GM12878 (cell line): ENCODE data around the gene CRYGN. TPM values are rescaled to one million over a fixed set of nuclear protein-coding genes. Genes with fewer than 3 reads are reported as not detected.

Experiments used
- ATAC-seq: fragments of 200-7000 bp; cut with Tn5 transposase; 3 replicates; pipeline ENCODE4 v1.9.1; 2020; ENCODE audit warnings: mild to moderate bottlenecking, moderate library complexity
- BruUV-seq: library from RNA; stranded (reverse); fragments of 400-500 nt; replicated peaks from 2 replicates; lab custom pipeline; 2021; lab: Mats Ljungman, UMichigan
- CTCF ChIA-PET: fragments of 300-600 bp; sonication (Branson Sonifier 250); formaldehyde crosslinking; extraction: SDS; loops from one replicate; lab custom pipeline; 2021; ENCODE audit warnings: inconsistent platforms; lab: Yijun Ruan, JAX
- POLR2A ChIA-PET: fragments of 350-600 bp; formaldehyde crosslinking; extraction: SDS; loops from one replicate; lab custom pipeline; 2021; ENCODE audit warnings: inconsistent platforms; lab: Charles Lee
- RAD21 ChIA-PET: fragments of 300-600 bp; sonication (Branson Sonifier 250); formaldehyde crosslinking; loops from one replicate; lab custom pipeline; 2023; ENCODE audit warnings: antibody characterized with exemption; ENCODE audit not compliant: unreplicated experiment; lab: Charles Lee
- SMC1A ChIA-PET: fragments of 300-600 bp; sonication (Branson Sonifier 250); formaldehyde crosslinking; loops from one replicate; lab custom pipeline; 2023; ENCODE audit not compliant: unreplicated experiment, uncharacterized antibody; lab: Charles Lee
- DNase-seq: peaks from one replicate; pipeline ENCODE4 v3.0.0-alpha.2; 2011; ENCODE audit warnings: low read depth, low spot score
- FAIRE-seq: peaks from 3 replicates; lab custom pipeline; 2011; peaks lifted over from hg19 to GRCh38; lab: Jason Lieb, UNC
- H2AFZ ChIP-seq: 2 replicates; pipeline ENCODE4 v1.6.0; 2011; ENCODE audit warnings: low read depth, low read length, control low read depth; ENCODE audit not compliant: control insufficient read depth
- H3K27ac ChIP-seq: 2 replicates; pipeline ENCODE4 v1.5.1; 2011; ENCODE audit warnings: control low read depth; ENCODE audit not compliant: control insufficient read depth, insufficient read depth
- H3K27me3 ChIP-seq, 2 experiments: replicated peaks in 1 of 2; 2 replicates each; pipeline versions ENCODE4 v1.6.0 to v1.6.1; 2011; ENCODE audit warnings: low read length in 1 of 2; ENCODE audit not compliant: control insufficient read depth in 2 of 2, insufficient read depth in 2 of 2
- H3K36me3 ChIP-seq, 2 experiments: 2 replicates each; pipeline ENCODE4 v1.5.1; 2011; ENCODE audit warnings: low read length in 1 of 2; ENCODE audit not compliant: control insufficient read depth in 2 of 2, insufficient read depth in 2 of 2
- H3K4me1 ChIP-seq: 2 replicates; pipeline ENCODE4 v1.6.1; 2011; ENCODE audit warnings: mild to moderate bottlenecking, low read length, moderate library complexity, mixed read lengths; ENCODE audit not compliant: control insufficient read depth, insufficient read depth
- H3K4me2 ChIP-seq: 2 replicates; pipeline ENCODE4 v1.6.0; 2011; ENCODE audit warnings: control low read depth; ENCODE audit not compliant: control insufficient read depth, insufficient read depth
- H3K4me3 ChIP-seq: fragments of 200-600 bp; sonication (generic); 2 replicates; pipeline ENCODE4 v1.5.1; 2016
- H3K79me2 ChIP-seq: 2 replicates; pipeline ENCODE4 v1.6.0; 2011; ENCODE audit warnings: low read length; ENCODE audit not compliant: control insufficient read depth, insufficient read depth
- H3K9ac ChIP-seq: 2 replicates; pipeline ENCODE4 v1.8.0; 2011; ENCODE audit warnings: low read length, control low read depth, mixed read lengths; ENCODE audit not compliant: control insufficient read depth, insufficient read depth
- H3K9me3 ChIP-seq: replicated peaks from 3 replicates; pipeline ENCODE4 v1.5.1; 2011; ENCODE audit warnings: mild to moderate bottlenecking, low read length; ENCODE audit not compliant: control insufficient read depth, insufficient read depth
- H4K20me1 ChIP-seq: 2 replicates; pipeline ENCODE4 v1.6.0; 2011; ENCODE audit not compliant: control insufficient read depth, insufficient read depth
- BACH1 ChIP-seq: fragments of 450-650 bp; IDR thresholded peaks from 2 replicates; pipeline ENCODE4 v1.6.1; 2017; ENCODE audit warnings: mild to moderate bottlenecking, borderline replicate concordance
- HDAC2 ChIP-seq: fragments of 200-600 bp; sonication (generic); IDR thresholded peaks from 2 replicates; pipeline ENCODE4 v1.6.1; 2017
- PML ChIP-seq: IDR thresholded peaks from 2 replicates; pipeline ENCODE4 v1.6.1; 2012; ENCODE audit warnings: low read length, inconsistent platforms
- POLR2AphosphoS5 ChIP-seq: IDR thresholded peaks from 2 replicates; pipeline ENCODE4 v1.6.1; 2011; ENCODE audit warnings: mild to moderate bottlenecking, low read length, inconsistent platforms
- RUNX3 ChIP-seq: IDR thresholded peaks from 2 replicates; pipeline ENCODE4 v1.6.1; 2012; ENCODE audit warnings: low read length, inconsistent platforms
- SIN3A ChIP-seq: IDR thresholded peaks from 2 replicates; pipeline ENCODE4 v1.6.1; 2012; ENCODE audit warnings: low read depth, low read length, improper control_type of control experiment
- SMAD1 ChIP-seq: fragments of 450-650 bp; IDR thresholded peaks from 2 replicates; pipeline ENCODE4 v1.6.1; 2018; ENCODE audit warnings: mild to moderate bottlenecking, low read depth; ENCODE audit not compliant: partially characterized antibody
- SRF ChIP-seq, 2 experiments: IDR thresholded peaks; 2 replicates each; pipeline ENCODE4 v1.6.1; 2011; ENCODE audit warnings: low read depth in 2 of 2, low read length in 2 of 2, mild to moderate bottlenecking in 1 of 2, moderate library complexity in 1 of 2
- STAT3 ChIP-seq: IDR thresholded peaks from 2 replicates; pipeline ENCODE4 v1.6.1; 2011; ENCODE audit warnings: low read depth, low read length, improper control_type of control experiment
- ZNF217 ChIP-seq: fragments of 450-650 bp; IDR thresholded peaks from 2 replicates; pipeline ENCODE4 v1.6.1; 2017; ENCODE audit warnings: antibody characterized with exemption, mild to moderate bottlenecking
- ZZZ3 ChIP-seq: IDR thresholded peaks from 2 replicates; pipeline ENCODE4 v1.6.1; 2011; ENCODE audit warnings: low read depth; ENCODE audit not compliant: control insufficient read depth, insufficient read length
- WGBS: methylation state at CpG from one replicate; pipeline ENCODE4 v1.1.6; 2016; ENCODE audit warnings: low lambda C conversion rate; ENCODE audit not compliant: insufficient replicate concordance, insufficient coverage; ENCODE audit errors: missing lambda C conversion rate; 5-methylcytosine and 5-hydroxymethylcytosine counted together
- in situ Hi-C: fragments of 300-500 bp; cut with MboI; formaldehyde crosslinking; loops from 9 replicates; pipeline ENCODE4 v1.14.3; 2018; ENCODE audit warnings: mixed read lengths
- intact Hi-C: fragments of 100-400 bp; cut with micrococcal nuclease; formaldehyde crosslinking; loops from one replicate; pipeline ENCODE4 v1.14.2; 2022; ENCODE audit not compliant: unreplicated experiment
- polyA plus RNA-seq, 11 experiments: library from polyadenylated mRNA; depleted of rRNA in 4 of 11; unstranded in 6 of 11; stranded (reverse) in 5 of 11; fragments of >200 nt; fragmentation: Nextera tagmentation in 4 of 11; fragmentation: Illumina TruSeq in 1 of 11; extraction: Ambion mirVana in 4 of 11; extraction: Trizol in 1 of 11; gene quantifications; 1 replicate in 1 of 11; 2 replicates in 10 of 11; pipeline versions ENCODE4 v1.2.1 to v1.2.3, GENCODE V29; 2011 to 2016; ENCODE audit warnings: inconsistent platforms in 2 of 11, missing spikeins in 2 of 11, low read depth in 1 of 11
- total RNA-seq, 4 experiments: library from RNA; depleted of rRNA in 3 of 4; stranded (reverse); fragments of >200 nt in 3 of 4; fragmentation: Illumina TruSeq in 1 of 4; extraction: Trizol in 1 of 4; gene quantifications; 2 replicates each; pipeline versions ENCODE4 v1.2.1 to v1.2.3, GENCODE V29; 2013 to 2021
- TF ChIP-seq, protein P1 (sequence below): fragments of 450-650 bp; IDR thresholded peaks from 2 replicates; pipeline ENCODE4 v1.6.1; 2014; ENCODE audit warnings: mild to moderate bottlenecking
- TF ChIP-seq, protein P2 (sequence below): IDR thresholded peaks from 2 replicates; pipeline ENCODE4 v1.6.1; 2012; ENCODE audit warnings: low read depth, low read length, improper control_type of control experiment
- TF ChIP-seq, protein P3 (sequence below): fragments of 450-650 bp; IDR thresholded peaks from 2 replicates; pipeline ENCODE4 v1.6.1; 2017; ENCODE audit warnings: mild to moderate bottlenecking, moderate library complexity
- TF ChIP-seq, protein P4 (sequence below): IDR thresholded peaks from 2 replicates; pipeline ENCODE4 v1.6.1; 2011; ENCODE audit warnings: low read depth, mild to moderate bottlenecking, low read length, moderate library complexity, borderline replicate concordance; ENCODE audit errors: extremely low read depth
- TF ChIP-seq, protein P5 (sequence below): fragments of 450-650 bp; IDR thresholded peaks from 2 replicates; pipeline ENCODE4 v1.6.1; 2016; ENCODE audit warnings: mild to moderate bottlenecking

Gene CRYGN
- total and polyA plus RNA-seq, 10 of the 15 experiments (the other 5 are each of a cell fraction or from before 2014, with no cell fraction given): not detected

DNA sequence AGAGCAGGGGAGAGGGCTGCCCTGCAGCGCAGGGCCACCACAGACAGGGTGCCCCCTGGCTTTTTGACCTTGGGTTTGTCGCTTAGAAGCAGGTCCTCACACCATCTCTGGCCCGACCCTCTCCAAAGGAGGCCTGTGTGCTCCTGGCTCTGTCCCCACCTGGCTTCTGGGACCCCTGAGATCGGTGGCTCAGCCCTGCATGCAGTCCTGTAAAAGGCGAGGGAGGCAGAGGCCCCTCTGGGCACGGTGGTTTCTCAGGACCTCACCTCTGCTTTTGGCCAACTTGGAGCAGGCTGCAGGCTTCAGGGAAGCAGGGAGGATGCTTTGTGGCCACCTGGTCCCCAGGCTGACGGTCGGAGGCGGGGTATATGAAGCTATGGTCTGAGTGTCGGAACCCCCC is 51.5 kb downstream of the CRYGN start:
- ChIA-PET CTCF (no interaction called here), POLR2A (no interaction called here), RAD21 (no interaction called here), SMC1A (no interaction called here)
- in situ Hi-C loops (no loop called here), intact Hi-C loops (no loop called here)
- WGBS: 41% methylated on average over 10 of the region's 10 CpGs
- Histone ChIP-seq H3K4me2 (no peak overlapping the region), H2AFZ (no peak overlapping the region), H3K4me3 (no peak overlapping the region), H3K36me3 (no peaks in the 10 kb centered on the region), H3K27me3 (no peaks in the 10 kb centered on the region; a peak in 2 of 4 replicates), H3K27ac (no peak overlapping the region), H3K9me3 (no peaks in the 10 kb centered on the region; the same call in 2 of the 3 replicates), H3K79me2 (no peaks in the 10 kb centered on the region), H3K4me1 (no peaks in the 10 kb centered on the region), H3K9ac (no peak overlapping the region), H4K20me1 (no peaks in the 10 kb centered on the region)
- DNase-seq (no peak), FAIRE-seq (no peak), ATAC-seq (no peak)
- TF ChIP-seq ZNF217 (no peak), POLR2AphosphoS5 (no peak), SMAD1 (no peak), SRF (IDR thresholded peaks at IDR 0.05; ENCODE audit: low read depth in 2 of 2, low read length in 2 of 2) (no peak), SIN3A (no peak), PML (no peak), ZZZ3 (no peak), HDAC2 (no peak), RUNX3 (no peak), STAT3 (no peak), BACH1 (no peak)
- TF ChIP-seq, protein P1, sequence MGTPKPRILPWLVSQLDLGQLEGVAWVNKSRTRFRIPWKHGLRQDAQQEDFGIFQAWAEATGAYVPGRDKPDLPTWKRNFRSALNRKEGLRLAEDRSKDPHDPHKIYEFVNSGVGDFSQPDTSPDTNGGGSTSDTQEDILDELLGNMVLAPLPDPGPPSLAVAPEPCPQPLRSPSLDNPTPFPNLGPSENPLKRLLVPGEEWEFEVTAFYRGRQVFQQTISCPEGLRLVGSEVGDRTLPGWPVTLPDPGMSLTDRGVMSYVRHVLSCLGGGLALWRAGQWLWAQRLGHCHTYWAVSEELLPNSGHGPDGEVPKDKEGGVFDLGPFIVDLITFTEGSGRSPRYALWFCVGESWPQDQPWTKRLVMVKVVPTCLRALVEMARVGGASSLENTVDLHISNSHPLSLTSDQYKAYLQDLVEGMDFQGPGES: no peak
- TF ChIP-seq, protein P2, sequence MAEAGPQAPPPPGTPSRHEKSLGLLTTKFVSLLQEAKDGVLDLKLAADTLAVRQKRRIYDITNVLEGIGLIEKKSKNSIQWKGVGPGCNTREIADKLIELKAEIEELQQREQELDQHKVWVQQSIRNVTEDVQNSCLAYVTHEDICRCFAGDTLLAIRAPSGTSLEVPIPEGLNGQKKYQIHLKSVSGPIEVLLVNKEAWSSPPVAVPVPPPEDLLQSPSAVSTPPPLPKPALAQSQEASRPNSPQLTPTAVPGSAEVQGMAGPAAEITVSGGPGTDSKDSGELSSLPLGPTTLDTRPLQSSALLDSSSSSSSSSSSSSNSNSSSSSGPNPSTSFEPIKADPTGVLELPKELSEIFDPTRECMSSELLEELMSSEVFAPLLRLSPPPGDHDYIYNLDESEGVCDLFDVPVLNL: no peak
- TF ChIP-seq, protein P3, sequence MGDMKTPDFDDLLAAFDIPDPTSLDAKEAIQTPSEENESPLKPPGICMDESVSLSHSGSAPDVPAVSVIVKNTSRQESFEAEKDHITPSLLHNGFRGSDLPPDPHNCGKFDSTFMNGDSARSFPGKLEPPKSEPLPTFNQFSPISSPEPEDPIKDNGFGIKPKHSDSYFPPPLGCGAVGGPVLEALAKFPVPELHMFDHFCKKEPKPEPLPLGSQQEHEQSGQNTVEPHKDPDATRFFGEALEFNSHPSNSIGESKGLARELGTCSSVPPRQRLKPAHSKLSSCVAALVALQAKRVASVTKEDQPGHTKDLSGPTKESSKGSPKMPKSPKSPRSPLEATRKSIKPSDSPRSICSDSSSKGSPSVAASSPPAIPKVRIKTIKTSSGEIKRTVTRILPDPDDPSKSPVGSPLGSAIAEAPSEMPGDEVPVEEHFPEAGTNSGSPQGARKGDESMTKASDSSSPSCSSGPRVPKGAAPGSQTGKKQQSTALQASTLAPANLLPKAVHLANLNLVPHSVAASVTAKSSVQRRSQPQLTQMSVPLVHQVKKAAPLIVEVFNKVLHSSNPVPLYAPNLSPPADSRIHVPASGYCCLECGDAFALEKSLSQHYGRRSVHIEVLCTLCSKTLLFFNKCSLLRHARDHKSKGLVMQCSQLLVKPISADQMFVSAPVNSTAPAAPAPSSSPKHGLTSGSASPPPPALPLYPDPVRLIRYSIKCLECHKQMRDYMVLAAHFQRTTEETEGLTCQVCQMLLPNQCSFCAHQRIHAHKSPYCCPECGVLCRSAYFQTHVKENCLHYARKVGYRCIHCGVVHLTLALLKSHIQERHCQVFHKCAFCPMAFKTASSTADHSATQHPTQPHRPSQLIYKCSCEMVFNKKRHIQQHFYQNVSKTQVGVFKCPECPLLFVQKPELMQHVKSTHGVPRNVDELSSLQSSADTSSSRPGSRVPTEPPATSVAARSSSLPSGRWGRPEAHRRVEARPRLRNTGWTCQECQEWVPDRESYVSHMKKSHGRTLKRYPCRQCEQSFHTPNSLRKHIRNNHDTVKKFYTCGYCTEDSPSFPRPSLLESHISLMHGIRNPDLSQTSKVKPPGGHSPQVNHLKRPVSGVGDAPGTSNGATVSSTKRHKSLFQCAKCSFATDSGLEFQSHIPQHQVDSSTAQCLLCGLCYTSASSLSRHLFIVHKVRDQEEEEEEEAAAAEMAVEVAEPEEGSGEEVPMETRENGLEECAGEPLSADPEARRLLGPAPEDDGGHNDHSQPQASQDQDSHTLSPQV: no peak
- TF ChIP-seq, protein P4, sequence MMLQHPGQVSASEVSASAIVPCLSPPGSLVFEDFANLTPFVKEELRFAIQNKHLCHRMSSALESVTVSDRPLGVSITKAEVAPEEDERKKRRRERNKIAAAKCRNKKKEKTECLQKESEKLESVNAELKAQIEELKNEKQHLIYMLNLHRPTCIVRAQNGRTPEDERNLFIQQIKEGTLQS: no peak
- TF ChIP-seq, protein P5, sequence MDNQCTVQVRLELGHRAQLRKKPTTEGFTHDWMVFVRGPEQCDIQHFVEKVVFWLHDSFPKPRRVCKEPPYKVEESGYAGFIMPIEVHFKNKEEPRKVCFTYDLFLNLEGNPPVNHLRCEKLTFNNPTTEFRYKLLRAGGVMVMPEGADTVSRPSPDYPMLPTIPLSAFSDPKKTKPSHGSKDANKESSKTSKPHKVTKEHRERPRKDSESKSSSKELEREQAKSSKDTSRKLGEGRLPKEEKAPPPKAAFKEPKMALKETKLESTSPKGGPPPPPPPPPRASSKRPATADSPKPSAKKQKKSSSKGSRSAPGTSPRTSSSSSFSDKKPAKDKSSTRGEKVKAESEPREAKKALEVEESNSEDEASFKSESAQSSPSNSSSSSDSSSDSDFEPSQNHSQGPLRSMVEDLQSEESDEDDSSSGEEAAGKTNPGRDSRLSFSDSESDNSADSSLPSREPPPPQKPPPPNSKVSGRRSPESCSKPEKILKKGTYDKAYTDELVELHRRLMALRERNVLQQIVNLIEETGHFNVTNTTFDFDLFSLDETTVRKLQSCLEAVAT: no peak
- no TSS peak for BruUV-seq
